ENCODE results near the gene HOXA3. TPM values are rescaled to one million over a fixed set of nuclear protein-coding genes. Genes with fewer than 3 reads are reported as not detected.

The HOXA3 gene
- total and polyA plus RNA-seq, 4 donors, result 1.9 to 10.7 (median 6.3) TPM

DNA sequence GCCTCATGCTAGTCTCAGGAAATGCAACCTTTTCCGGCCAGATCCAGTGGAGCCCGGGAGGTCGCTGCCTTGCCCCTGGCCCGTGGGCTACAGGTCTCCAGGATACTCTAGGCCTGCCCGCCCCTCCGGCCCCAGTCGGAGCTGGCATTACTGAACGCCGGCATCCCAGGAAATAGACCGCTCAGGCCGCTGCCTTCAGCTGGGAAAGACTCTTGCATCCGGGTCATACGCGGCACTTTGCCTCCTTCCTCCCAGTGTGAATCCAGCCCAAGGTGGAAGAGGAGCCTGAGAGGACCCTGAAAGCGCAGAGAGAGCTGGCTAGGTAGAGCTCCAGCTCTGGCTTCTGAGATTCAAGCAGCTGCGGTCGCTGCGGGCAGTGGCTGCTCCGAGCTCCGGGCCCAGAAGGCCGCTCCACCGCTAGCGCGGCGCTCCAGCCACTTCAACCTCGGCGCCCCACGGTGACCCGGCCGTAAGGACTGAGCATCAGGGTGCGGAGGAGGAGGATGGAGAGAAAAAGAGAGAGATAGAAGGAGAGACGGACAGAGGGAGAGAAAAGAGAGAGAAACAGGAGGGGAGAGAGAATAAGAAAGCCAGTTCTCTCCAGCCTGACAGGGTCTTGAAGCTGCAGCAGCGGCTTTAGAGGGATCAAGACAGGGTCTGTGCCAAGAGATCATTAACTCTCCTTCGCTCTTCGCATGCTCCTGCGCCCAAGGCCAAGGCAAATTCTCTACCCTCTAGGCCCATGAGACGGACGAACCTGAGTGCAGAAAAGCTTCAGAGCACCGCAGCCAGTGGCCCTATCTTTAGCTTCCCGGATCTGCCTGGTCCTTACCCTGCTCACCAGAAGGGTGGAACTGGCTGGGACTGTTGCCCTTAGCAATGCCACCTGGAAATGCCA is 23.5 kb upstream of the HOXA3 start:
- 64 to 75% methylated on average over 40 of the region's 40 CpGs for WGBS, 2 donors
- Histone ChIP-seq H3K9me3 (ENCODE audit: control insufficient read depth in 4 of 4, insufficient read depth in 3 of 4, low read length in 3 of 4) (peaks cover 0 to 20% (median 0%) of the 10 kb centered on the region in 4 donors), H3K27ac (ENCODE audit: low read depth in 1 of 2, low read length in 1 of 2) (no peak overlapping the region), H3K36me3 (ENCODE audit: control insufficient read depth in 4 of 4, insufficient read depth in 4 of 4, low read length in 4 of 4) (no peaks in the 10 kb centered on the region), H3K4me3 (no peak overlapping the region), H3K4me1 (ENCODE audit: control insufficient read depth in 5 of 5, insufficient read depth in 5 of 5, low read length in 5 of 5) (peaks cover 0 to 25% (median 8%) of the 10 kb centered on the region in 5 donors), H3K9ac (ENCODE audit: insufficient read depth in 1 of 2, low read length in 2 of 2) (no peak overlapping the region), H3K27me3 (ENCODE audit: control insufficient read depth in 3 of 3, insufficient read depth in 3 of 3, low read length in 2 of 3) (peaks cover 23 to 92% (median 78%) of the 10 kb centered on the region in 3 donors)
- no peak for TF ChIP-seq CTCF (IDR thresholded peaks at IDR 0.05; ENCODE audit: control extremely low read depth, extremely low read depth)
- DNase-seq (peak in 1 of 3 donors; percentile 12), ATAC-seq (ENCODE audit: insufficient read depth, low FRiP score) (no peak)

DNA sequence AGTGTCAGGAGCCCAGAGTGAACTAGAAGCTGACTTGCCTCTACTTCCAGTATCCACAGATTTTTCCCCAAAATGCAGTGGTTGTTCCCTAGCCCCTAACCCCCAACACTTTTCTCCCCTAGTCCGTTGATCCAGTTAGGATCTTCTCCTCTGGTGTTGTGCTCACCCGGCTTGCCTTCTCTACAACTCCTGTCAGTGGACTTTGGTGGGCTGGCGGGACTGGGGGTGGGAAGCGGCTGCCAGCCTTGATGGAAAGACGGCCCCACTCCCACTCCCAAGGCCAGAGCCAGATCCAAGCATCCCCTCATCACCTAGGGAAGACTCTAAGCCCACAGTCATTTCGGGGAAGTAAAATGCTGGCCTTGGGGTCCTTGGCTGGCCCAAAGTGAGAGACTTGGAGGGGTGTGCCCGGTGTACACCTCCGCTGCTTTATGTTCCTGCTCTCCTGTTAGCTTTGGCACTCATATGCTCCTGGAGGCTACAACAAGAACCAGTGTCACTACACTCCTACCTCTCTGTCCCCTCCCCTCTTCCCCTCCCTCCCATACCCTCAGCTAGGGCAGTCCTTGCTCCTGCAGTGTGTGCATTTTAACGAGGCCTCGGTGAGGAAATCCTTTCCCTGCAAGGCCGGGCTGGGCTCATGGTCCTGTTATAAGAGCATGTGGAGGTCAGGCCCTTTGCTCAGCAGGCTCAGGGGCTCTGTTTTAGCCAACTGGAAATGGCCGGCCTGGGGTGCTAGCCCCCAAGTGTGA is 22.7 kb upstream of the HOXA3 start:
- DNase-seq (peak in 1 of 3 donors; percentile 13), ATAC-seq (ENCODE audit: insufficient read depth, low FRiP score) (no peak)
- H3K9ac ChIP-seq (ENCODE audit: insufficient read depth in 1 of 2, low read length in 2 of 2), result no peak overlapping the region
- peaks cover 27 to 92% (median 79%) of the 10 kb centered on the region in 3 donors for H3K27me3 ChIP-seq (ENCODE audit: control insufficient read depth in 3 of 3, insufficient read depth in 3 of 3, low read length in 2 of 3)
- peaks cover 0 to 25% (median 7%) of the 10 kb centered on the region in 5 donors for H3K4me1 ChIP-seq (ENCODE audit: control insufficient read depth in 5 of 5, insufficient read depth in 5 of 5, low read length in 5 of 5)
- H3K4me3 ChIP-seq, result no peak overlapping the region
- WGBS, 2 donors, result 60 to 80% methylated on average over 12 of the region's 12 CpGs
- H3K27ac ChIP-seq (ENCODE audit: low read depth in 1 of 2, low read length in 1 of 2), result no peak overlapping the region
- no peak for TF ChIP-seq CTCF (IDR thresholded peaks at IDR 0.05; ENCODE audit: control extremely low read depth, extremely low read depth)
- peaks cover 0 to 20% (median 0%) of the 10 kb centered on the region in 4 donors for H3K9me3 ChIP-seq (ENCODE audit: control insufficient read depth in 4 of 4, insufficient read depth in 3 of 4, low read length in 3 of 4)
- no peaks in the 10 kb centered on the region for H3K36me3 ChIP-seq (ENCODE audit: control insufficient read depth in 4 of 4, insufficient read depth in 4 of 4, low read length in 4 of 4)

GRCh38 chr7:27173956-27174873 is 21.8 kb upstream of the HOXA3 start, which contains the start of gene HOXA10:
HOXA10 (minus strand) TSS chr7:27174320; CDS start chr7:27174306, 14 bp downstream.
- H3K27me3 ChIP-seq (ENCODE audit: control insufficient read depth in 3 of 3, insufficient read depth in 3 of 3, low read length in 2 of 3), result peaks cover 29 to 91% (median 79%) of the 10 kb centered on the region in 3 donors
- no peak for TF ChIP-seq CTCF (IDR thresholded peaks at IDR 0.05; ENCODE audit: control extremely low read depth, extremely low read depth)
- no peak within 1 kb of the TSS for H3K27ac ChIP-seq (ENCODE audit: low read depth in 1 of 2, low read length in 1 of 2)
- ATAC-seq (ENCODE audit: insufficient read depth, low FRiP score), result no peak
- peaks cover 0 to 24% (median 7%) of the 10 kb centered on the region in 5 donors for H3K4me1 ChIP-seq (ENCODE audit: control insufficient read depth in 5 of 5, insufficient read depth in 5 of 5, low read length in 5 of 5)
- peak in 1 of 3 donors; percentile 19 for DNase-seq
- 4 to 8% methylated on average over 74 to 82 of the region's 82 CpGs for WGBS, 2 donors
- no peak within 1 kb of the TSS for H3K9ac ChIP-seq (ENCODE audit: insufficient read depth in 1 of 2, low read length in 2 of 2)
- no peaks in the 10 kb centered on the region for H3K36me3 ChIP-seq (ENCODE audit: control insufficient read depth in 4 of 4, insufficient read depth in 4 of 4, low read length in 4 of 4)
- H3K4me3 ChIP-seq, result peak within 1 kb of the TSS; percentile 38
- peaks cover 0 to 17% (median 0%) of the 10 kb centered on the region in 4 donors for H3K9me3 ChIP-seq (ENCODE audit: control insufficient read depth in 4 of 4, insufficient read depth in 3 of 4, low read length in 3 of 4)

All from lung (tissue), 12 donors.